Body of pancreas (tissue), 4 donors: ENCODE measurements around the gene DNAJB2. TPM values are rescaled to one million over a fixed set of nuclear protein-coding genes. Genes with fewer than 3 reads are reported as not detected.

Source experiments
- ATAC-seq: fragments of 150-250 bp; one replicate; pipeline ENCODE4 v1.9.1; 2016
- DNase-seq, 4 donors: peaks; one replicate each; pipeline ENCODE4 v3.0.0-alpha.2; 2019
- H3K27ac ChIP-seq, 4 donors: fragments of 200-600 bp; sonication (generic); 1 replicate in 3 of 4; 2 replicates in 1 of 4; pipeline versions ENCODE4 v1.5.1 to v1.6.1; 2016 to 2019; ENCODE audit warnings: mild to moderate bottlenecking in 1 of 4, mixed read lengths in 1 of 4, moderate library complexity in 1 of 4
- H3K27me3 ChIP-seq, 2 donors: fragments of 200-600 bp; sonication (generic); one replicate each; pipeline ENCODE4 v1.6.0; 2016; ENCODE audit warnings: mild to moderate bottlenecking in 1 of 2
- H3K36me3 ChIP-seq, 2 donors: fragments of 200-600 bp; sonication (generic); replicated peaks in 1 of 2; 2 replicates each; pipeline ENCODE4 v1.5.1; 2016; ENCODE audit warnings: low read depth in 2 of 2; ENCODE audit not compliant: insufficient read depth in 1 of 2
- H3K4me1 ChIP-seq: fragments of 200-600 bp; sonication (generic); one replicate; pipeline ENCODE4 v1.6.0; 2016
- H3K4me3 ChIP-seq, 2 donors: fragments of 200-600 bp; sonication (generic); 1 replicate in 1 of 2; 2 replicates in 1 of 2; pipeline ENCODE4 v1.5.1; 2016 to 2019
- H3K9me3 ChIP-seq, 3 donors: fragments of 200-600 bp; sonication (generic); 1 replicate in 2 of 3; 2 replicates in 1 of 3; pipeline ENCODE4 v1.5.1; 2016
- POLR2A ChIP-seq, 3 donors: fragments of 450-650 bp; IDR thresholded peaks; one replicate each; pipeline ENCODE4 v1.6.1; 2016; ENCODE audit warnings: antibody characterized with exemption in 3 of 3, mild to moderate bottlenecking in 2 of 3
- whole genome bisulfite sequencing, 2 donors: methylation state at CpG; one replicate each; pipeline ENCODE4 v1.1.5; 2017; 5-methylcytosine and 5-hydroxymethylcytosine counted together
- intact Hi-C: fragments of 100-400 bp; cut with DNase I; formaldehyde crosslinking; loops from one replicate; pipeline ENCODE4 v1.15.1; 2023
- total RNA-seq, 2 donors: library from RNA; depleted of rRNA; stranded (reverse); fragments of >200 nt; gene quantifications; one replicate each; pipeline ENCODE4 v1.1.0, GENCODE V29; 2016
- TF ChIP-seq, protein P1 (sequence below), 7 experiments: fragments of 450-650 bp in 4 of 7; fragments of 200-600 bp in 3 of 7; sonication (generic) in 3 of 7; IDR thresholded peaks; one replicate each; pipeline ENCODE4 v1.5.1; 2016 to 2019; ENCODE audit warnings: antibody characterized with exemption in 7 of 7

Gene DNAJB2
- total RNA-seq, 2 donors from 2014 or later: 60.3 to 68.0 TPM

DNA sequence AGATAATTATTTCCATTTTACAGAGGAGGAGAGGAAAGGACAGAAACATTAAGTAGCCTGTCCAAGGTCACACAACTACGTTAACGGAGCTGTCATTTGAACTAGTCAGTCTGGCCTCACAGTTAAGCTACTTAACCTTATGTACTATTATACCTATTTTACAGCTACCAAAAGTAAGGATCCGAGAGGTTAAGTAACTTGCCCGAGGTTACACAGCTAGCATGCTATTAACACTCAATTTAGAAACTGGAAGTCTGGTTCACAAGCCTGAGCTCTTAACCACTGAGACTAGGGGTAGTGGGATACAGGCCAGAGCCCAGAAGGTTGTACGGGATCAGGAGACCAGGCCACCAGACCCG, 34.4 kb upstream of the DNAJB2 start:
- no peaks in the 10 kb centered on the region for H3K27me3 ChIP-seq
- DNase-seq (no peak), ATAC-seq (no peak)
- WGBS, 2 donors: 8 to 16% methylated on average over 6 of the region's 6 CpGs
- H3K9me3 ChIP-seq: no peaks in the 10 kb centered on the region
- peak overlapping the region; percentile 62 to 78 for H3K4me3 ChIP-seq
- H3K36me3 ChIP-seq: no peaks in the 10 kb centered on the region
- TF ChIP-seq POLR2A (IDR thresholded peaks at IDR 0.05): no peak
- TF ChIP-seq, protein P1, sequence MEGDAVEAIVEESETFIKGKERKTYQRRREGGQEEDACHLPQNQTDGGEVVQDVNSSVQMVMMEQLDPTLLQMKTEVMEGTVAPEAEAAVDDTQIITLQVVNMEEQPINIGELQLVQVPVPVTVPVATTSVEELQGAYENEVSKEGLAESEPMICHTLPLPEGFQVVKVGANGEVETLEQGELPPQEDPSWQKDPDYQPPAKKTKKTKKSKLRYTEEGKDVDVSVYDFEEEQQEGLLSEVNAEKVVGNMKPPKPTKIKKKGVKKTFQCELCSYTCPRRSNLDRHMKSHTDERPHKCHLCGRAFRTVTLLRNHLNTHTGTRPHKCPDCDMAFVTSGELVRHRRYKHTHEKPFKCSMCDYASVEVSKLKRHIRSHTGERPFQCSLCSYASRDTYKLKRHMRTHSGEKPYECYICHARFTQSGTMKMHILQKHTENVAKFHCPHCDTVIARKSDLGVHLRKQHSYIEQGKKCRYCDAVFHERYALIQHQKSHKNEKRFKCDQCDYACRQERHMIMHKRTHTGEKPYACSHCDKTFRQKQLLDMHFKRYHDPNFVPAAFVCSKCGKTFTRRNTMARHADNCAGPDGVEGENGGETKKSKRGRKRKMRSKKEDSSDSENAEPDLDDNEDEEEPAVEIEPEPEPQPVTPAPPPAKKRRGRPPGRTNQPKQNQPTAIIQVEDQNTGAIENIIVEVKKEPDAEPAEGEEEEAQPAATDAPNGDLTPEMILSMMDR (IDR thresholded peaks at IDR 0.05): no peak
- peaks cover 50% of the 10 kb centered on the region for H3K4me1 ChIP-seq
- peak overlapping the region in 3 of 4 donors; percentile 80 to 96 (median 93) for H3K27ac ChIP-seq
- intact Hi-C loops: no loop called here

DNA sequence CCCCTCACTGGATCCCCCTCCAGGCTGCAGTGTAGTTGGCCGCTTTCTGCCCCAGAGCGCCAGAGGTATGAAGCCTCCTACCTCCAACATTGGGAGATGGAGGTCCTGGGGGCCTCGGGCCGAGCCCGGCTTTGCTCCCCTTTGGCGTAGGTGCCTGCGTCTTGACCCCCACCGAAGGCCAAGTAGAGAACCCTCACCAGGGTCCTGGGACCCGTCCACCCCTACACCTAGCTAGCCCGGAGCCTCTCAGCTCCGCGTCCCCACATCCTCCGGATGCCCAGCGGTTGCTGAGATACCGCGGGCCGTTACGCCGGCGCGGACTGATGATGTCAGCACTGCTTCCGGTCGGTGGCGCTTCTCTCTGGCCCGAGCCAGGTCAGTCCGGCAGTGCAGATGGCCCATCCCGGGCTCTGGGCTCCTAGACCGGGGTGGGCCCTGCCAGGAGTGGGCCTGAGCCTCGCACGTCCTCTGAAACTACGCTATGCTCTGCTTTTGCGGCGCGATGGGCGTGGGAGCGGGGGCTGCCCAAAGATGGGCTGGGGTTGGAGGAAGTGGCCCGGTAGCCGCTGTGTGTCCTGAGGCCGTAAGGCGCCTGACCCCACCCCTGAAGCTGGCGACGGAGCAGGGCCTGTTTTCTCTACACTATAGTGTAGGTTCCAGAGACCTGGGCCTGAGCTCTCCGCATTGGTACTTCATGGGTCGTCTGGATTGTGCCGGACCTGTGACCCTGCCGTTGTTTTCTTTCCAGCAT, 33.8 kb upstream of the DNAJB2 start, which contains the start of the genes GLB1L and STK16:
GLB1L (minus strand) TSS at position 297 of the 751 bp plus-strand sequence. CDS start 1,871 bp downstream, outside the sequence.
STK16 (plus strand) TSS at position 332 of the 751 bp plus-strand sequence. CDS start 521 bp downstream, outside the sequence.
- Histone ChIP-seq H3K9me3 (no peaks in the 10 kb centered on the region), H3K4me1 (peaks cover 56% of the 10 kb centered on the region), H3K36me3 (no peaks in the 10 kb centered on the region), H3K27me3 (no peaks in the 10 kb centered on the region), H3K4me3 (peak within 1 kb of the TSS; percentile 62 to 78), H3K27ac (peak within 1 kb of the TSS; percentile 76 to 96 (median 86))
- ATAC-seq: peak; percentile 82
- intact Hi-C loops: no loop called here
- DNase-seq: peak; percentile 94 to 95 (median 95)
- TF ChIP-seq, protein P1 (IDR thresholded peaks at IDR 0.05): no peak
- TF ChIP-seq POLR2A (IDR thresholded peaks at IDR 0.05): peak; percentile 54 to 91 (median 88)
- WGBS, 2 donors: 0% methylated on average over 10 to 44 of the region's 46 CpGs

DNA sequence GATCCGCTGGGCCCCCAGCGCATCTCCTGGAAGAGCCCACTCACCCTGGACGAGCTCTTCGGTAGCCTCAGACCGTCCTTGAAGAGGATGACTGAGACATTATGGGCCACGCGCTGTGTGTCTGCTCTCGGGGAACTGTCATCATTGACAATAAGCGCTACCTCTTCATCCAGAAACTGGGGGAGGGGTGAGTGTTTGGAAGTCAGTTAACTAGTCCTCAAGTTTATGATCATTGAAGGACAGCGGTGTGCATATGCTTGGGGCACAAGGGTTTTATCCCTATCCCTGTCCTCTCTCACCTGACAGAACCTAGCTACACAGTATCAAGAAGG, 33.3 kb upstream of the DNAJB2 start:
- no peak for TF ChIP-seq POLR2A (IDR thresholded peaks at IDR 0.05)
- TF ChIP-seq, protein P1 (IDR thresholded peaks at IDR 0.05): no peak
- Histone ChIP-seq H3K4me1 (peaks cover 61% of the 10 kb centered on the region), H3K27me3 (no peaks in the 10 kb centered on the region), H3K4me3 (peak overlapping the region; percentile 62 to 78), H3K36me3 (peaks cover 0 to 2% of the 10 kb centered on the region in 2 donors), H3K9me3 (no peaks in the 10 kb centered on the region), H3K27ac (peak overlapping the region; percentile 76 to 96 (median 86))
- ATAC-seq (no peak), DNase-seq (no peak)
- intact Hi-C loops: no loop called here
- 6 to 12% methylated on average over 10 of the region's 10 CpGs for WGBS, 2 donors

DNA sequence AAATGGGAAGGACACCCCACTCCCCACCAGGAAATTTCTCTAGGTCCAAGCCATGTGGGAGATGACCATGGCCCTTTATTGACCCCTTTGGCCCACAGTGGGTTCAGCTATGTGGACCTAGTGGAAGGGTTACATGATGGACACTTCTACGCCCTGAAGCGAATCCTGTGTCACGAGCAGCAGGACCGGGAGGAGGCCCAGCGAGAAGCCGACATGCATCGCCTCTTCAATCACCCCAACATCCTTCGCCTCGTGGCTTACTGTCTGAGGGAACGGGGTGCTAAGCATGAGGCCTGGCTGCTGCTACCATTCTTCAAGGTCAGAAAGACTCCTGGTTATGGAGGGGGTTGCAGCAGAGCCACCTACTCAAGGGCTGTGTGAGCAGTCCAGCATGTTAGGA, 32.6 kb upstream of the DNAJB2 start:
- TF ChIP-seq, protein P1 (IDR thresholded peaks at IDR 0.05): no peak
- no peak for TF ChIP-seq POLR2A (IDR thresholded peaks at IDR 0.05)
- no peaks in the 10 kb centered on the region for H3K27me3 ChIP-seq
- 65 to 85% methylated on average over 3 to 10 of the region's 10 CpGs for WGBS, 2 donors
- peaks cover 67% of the 10 kb centered on the region for H3K4me1 ChIP-seq
- H3K4me3 ChIP-seq: no peak overlapping the region
- H3K27ac ChIP-seq: peak overlapping the region in 2 of 4 donors; percentile 93 to 96
- ATAC-seq: no peak
- no peaks in the 10 kb centered on the region for H3K9me3 ChIP-seq
- intact Hi-C loops: no loop called here
- no peak for DNase-seq
- H3K36me3 ChIP-seq: peaks cover 0 to 2% of the 10 kb centered on the region in 2 donors
